Measurements from ENCODE around the gene SUGCT.

DNA sequence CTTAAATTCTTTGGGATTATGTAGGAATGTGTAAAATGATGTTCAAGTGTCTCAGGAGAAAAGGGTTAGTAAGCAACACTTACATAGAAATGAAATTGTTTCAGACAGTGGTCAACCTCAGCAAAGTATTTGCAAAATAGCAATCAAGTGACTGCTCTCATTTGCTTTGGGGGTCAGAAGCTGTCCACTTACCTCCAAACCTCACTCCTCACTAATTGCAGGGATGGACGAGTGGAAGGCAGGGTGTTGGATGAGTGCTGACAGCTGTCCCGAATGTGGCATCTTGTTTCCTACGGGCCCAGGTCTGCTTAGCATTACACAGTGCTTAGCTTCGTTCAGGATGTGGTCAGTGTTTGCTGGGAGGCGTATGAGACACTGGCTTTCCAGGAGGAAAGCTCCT lies 437.0 kb downstream of the SUGCT start:
- TF ChIP-seq, protein P1, sequence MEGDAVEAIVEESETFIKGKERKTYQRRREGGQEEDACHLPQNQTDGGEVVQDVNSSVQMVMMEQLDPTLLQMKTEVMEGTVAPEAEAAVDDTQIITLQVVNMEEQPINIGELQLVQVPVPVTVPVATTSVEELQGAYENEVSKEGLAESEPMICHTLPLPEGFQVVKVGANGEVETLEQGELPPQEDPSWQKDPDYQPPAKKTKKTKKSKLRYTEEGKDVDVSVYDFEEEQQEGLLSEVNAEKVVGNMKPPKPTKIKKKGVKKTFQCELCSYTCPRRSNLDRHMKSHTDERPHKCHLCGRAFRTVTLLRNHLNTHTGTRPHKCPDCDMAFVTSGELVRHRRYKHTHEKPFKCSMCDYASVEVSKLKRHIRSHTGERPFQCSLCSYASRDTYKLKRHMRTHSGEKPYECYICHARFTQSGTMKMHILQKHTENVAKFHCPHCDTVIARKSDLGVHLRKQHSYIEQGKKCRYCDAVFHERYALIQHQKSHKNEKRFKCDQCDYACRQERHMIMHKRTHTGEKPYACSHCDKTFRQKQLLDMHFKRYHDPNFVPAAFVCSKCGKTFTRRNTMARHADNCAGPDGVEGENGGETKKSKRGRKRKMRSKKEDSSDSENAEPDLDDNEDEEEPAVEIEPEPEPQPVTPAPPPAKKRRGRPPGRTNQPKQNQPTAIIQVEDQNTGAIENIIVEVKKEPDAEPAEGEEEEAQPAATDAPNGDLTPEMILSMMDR (IDR thresholded peaks at IDR 0.05), result no peak
- no peak for TF ChIP-seq POLR2A (IDR thresholded peaks at IDR 0.05)
